DND-41 (cell line): ENCODE results near the gene CACNA1H.
"Not testable (repeated sequence)": the region's sequence is repeated elsewhere in the genome, so short reads cannot be mapped to it uniquely, and the experiment has no call there.

Source experiments
- ATAC-seq: fragments of 200-7000 bp; cut with Tn5 transposase; 3 replicates; pipeline ENCODE4 v1.9.1; 2021; ENCODE audit warnings: low read depth; ENCODE audit not compliant: insufficient read depth
- DNase-seq: peaks from one replicate; pipeline ENCODE4 v3.0.0-alpha.2; 2020
- H2AFZ ChIP-seq: 2 replicates; pipeline ENCODE4 v1.6.0; 2012; ENCODE audit warnings: low read depth, low read length
- H3K27ac ChIP-seq: 2 replicates; pipeline ENCODE4 v1.5.1; 2012; ENCODE audit warnings: low read length, inconsistent platforms
- H3K27me3 ChIP-seq: fragments of 200-600 bp; sonication (generic); 2 replicates; pipeline ENCODE4 v1.6.0; 2012; ENCODE audit warnings: low read length, mild to moderate bottlenecking, inconsistent platforms; ENCODE audit not compliant: insufficient read depth, poor library complexity
- H3K36me3 ChIP-seq: 2 replicates; pipeline ENCODE4 v1.5.1; 2012; ENCODE audit warnings: low read length, inconsistent platforms; ENCODE audit not compliant: insufficient read depth
- H3K4me1 ChIP-seq: 2 replicates; pipeline ENCODE4 v1.5.1; 2012; ENCODE audit warnings: mild to moderate bottlenecking, low read length; ENCODE audit not compliant: insufficient read depth
- H3K4me2 ChIP-seq: 2 replicates; pipeline ENCODE4 v1.6.0; 2012; ENCODE audit warnings: mild to moderate bottlenecking, moderate library complexity, low read length, inconsistent platforms; ENCODE audit not compliant: insufficient read depth
- H3K4me3 ChIP-seq, 2 experiments: fragments of 200-600 bp in 1 of 2; shearing (Covaris generic) in 1 of 2; 2 replicates each; pipeline ENCODE4 v1.5.1; 2012 to 2016; ENCODE audit warnings: inconsistent platforms in 2 of 2, low read length in 2 of 2, mild to moderate bottlenecking in 2 of 2, low read depth in 1 of 2, moderate library complexity in 1 of 2
- H3K79me2 ChIP-seq: 2 replicates; pipeline ENCODE4 v1.6.0; 2012; ENCODE audit warnings: low read length, inconsistent platforms; ENCODE audit not compliant: insufficient read depth
- H3K9ac ChIP-seq: 2 replicates; pipeline ENCODE4 v1.6.0; 2012; ENCODE audit warnings: low read depth, mild to moderate bottlenecking, inconsistent platforms, low read length, moderate library complexity
- H3K9me3 ChIP-seq: 2 replicates; pipeline ENCODE4 v1.5.1; 2012; ENCODE audit warnings: low read length, moderate library complexity, mild to moderate bottlenecking, inconsistent platforms; ENCODE audit not compliant: insufficient read depth, severe bottlenecking
- H4K20me1 ChIP-seq: 2 replicates; pipeline ENCODE4 v1.6.0; 2012; ENCODE audit warnings: low read length; ENCODE audit not compliant: insufficient read depth
- EZH2 ChIP-seq: IDR thresholded peaks from 3 replicates; pipeline ENCODE4 v1.6.1; 2012; ENCODE audit warnings: borderline replicate concordance, low read depth, mild to moderate bottlenecking, moderate library complexity, low read length, inconsistent platforms; ENCODE audit not compliant: severe bottlenecking
- TF ChIP-seq, protein P1 (sequence below): IDR thresholded peaks from 2 replicates; pipeline ENCODE4 v1.5.1; 2012; ENCODE audit warnings: borderline replicate concordance, low read length, moderate library complexity, mild to moderate bottlenecking; ENCODE audit not compliant: poor library complexity, severe bottlenecking; ENCODE audit errors: extremely low read depth

CACNA1H gene

DNA sequence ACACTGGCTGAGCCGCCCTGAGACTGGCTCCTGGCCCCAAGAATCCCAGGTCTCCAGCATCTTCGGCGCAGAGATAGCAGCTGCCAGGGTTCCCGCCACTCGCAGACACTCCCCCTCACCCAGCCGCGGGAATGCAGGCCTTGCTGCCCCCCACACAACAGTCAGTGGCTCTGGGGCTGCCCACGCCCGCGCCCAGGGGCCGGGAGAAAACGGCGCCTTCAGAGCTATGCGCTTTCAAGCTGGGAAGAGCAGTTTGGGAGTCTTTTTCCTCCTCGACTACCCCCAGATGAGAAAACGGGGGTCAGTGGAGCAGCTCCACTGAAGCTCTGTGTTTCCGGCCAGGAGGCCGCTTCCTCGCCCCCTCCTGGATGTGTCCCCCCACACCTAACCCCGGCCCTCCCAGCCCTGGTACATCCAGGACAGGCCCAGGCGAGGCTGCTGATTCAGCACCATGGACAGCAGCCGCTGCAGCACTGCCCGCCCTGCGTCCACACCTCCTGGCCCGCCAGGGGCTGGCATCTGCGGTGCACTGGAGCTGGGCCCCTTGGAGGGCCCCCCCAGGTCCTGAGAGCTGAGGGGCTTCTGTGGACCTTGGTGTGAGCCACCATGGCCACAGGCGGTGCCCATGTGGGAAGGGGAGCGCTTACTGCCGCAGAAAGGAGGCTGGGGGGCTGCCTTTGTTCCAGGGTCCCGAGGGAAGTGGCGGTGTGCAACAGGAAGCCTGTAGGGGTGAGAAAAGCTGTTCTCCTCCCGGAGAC, 35.7 kb downstream of the CACNA1H start:
- no peaks in the 10 kb centered on the region for H3K79me2 ChIP-seq
- H2AFZ ChIP-seq, result no peak overlapping the region
- H3K9me3 ChIP-seq, result no peaks in the 10 kb centered on the region
- H3K27me3 ChIP-seq, result no peaks in the 10 kb centered on the region
- H3K36me3 ChIP-seq, result no peaks in the 10 kb centered on the region
- H3K27ac ChIP-seq, result no peak overlapping the region
- TF ChIP-seq EZH2, result no peak
- TF ChIP-seq, protein P1, sequence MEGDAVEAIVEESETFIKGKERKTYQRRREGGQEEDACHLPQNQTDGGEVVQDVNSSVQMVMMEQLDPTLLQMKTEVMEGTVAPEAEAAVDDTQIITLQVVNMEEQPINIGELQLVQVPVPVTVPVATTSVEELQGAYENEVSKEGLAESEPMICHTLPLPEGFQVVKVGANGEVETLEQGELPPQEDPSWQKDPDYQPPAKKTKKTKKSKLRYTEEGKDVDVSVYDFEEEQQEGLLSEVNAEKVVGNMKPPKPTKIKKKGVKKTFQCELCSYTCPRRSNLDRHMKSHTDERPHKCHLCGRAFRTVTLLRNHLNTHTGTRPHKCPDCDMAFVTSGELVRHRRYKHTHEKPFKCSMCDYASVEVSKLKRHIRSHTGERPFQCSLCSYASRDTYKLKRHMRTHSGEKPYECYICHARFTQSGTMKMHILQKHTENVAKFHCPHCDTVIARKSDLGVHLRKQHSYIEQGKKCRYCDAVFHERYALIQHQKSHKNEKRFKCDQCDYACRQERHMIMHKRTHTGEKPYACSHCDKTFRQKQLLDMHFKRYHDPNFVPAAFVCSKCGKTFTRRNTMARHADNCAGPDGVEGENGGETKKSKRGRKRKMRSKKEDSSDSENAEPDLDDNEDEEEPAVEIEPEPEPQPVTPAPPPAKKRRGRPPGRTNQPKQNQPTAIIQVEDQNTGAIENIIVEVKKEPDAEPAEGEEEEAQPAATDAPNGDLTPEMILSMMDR, result no peak
- DNase-seq (peak; percentile 54), ATAC-seq (peak; percentile 91)
- H3K4me2 ChIP-seq, result no peak overlapping the region
- no peak overlapping the region for H3K9ac ChIP-seq
- peaks cover 5% of the 10 kb centered on the region for H4K20me1 ChIP-seq
- H3K4me3 ChIP-seq, result no peak overlapping the region
- H3K4me1 ChIP-seq, result no peaks in the 10 kb centered on the region

DNA sequence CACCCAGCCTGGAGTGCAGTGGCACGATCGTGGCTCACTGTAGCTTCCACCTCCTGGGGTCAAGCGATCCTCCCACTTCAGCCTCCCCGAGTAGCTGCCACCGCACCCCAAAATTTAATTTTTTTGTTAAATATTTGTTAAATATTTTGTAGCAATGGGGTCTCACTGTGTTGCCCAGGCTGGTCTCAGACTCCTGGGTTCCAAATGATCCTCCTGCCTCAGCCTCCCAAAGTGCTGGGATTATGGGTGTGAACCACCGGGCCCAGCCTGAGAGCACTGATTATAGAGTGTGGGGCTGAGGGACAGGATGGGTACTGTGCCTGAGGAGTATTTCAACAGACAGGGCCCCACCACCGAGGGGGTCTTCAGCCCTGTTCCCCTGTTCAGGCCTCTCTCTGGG, 36.5 kb downstream of the CACNA1H start:
- DNase-seq (no peak), ATAC-seq (no peak)
- Histone ChIP-seq H3K9ac (no peak overlapping the region), H4K20me1 (peaks cover 6% of the 10 kb centered on the region), H3K4me2 (no peak overlapping the region), H3K9me3 (no peaks in the 10 kb centered on the region), H3K4me3 (no peak overlapping the region), H2AFZ (no peak overlapping the region), H3K79me2 (no peaks in the 10 kb centered on the region), H3K27me3 (no peaks in the 10 kb centered on the region), H3K36me3 (no peaks in the 10 kb centered on the region), H3K4me1 (no peaks in the 10 kb centered on the region), H3K27ac (no peak overlapping the region)
- no peak for TF ChIP-seq EZH2
- TF ChIP-seq, protein P1, result no peak

DNA sequence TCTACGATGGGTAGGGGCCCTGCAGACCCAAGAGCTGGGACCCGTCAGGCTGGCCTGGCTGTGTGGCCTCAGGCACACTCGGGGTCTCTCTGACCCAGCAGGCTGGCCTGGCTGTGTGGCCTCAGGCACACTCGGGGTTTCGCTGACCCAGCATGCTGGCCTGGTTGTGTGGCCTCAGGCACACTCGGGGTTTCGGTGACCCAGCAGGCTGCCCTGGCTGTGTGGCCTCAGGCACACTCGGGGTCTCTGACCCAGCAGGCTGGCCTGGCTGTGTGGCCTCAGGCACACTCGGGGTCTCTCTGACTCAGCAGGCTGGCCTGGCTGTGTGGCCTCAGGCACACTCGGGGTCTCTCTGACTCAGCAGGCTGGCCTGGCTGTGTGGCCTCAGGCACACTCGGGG, 37.9 kb downstream of the CACNA1H start:
- not testable (repeated sequence) for H3K27me3 ChIP-seq, H3K9me3 ChIP-seq, H3K4me3 ChIP-seq, DNase-seq, H2AFZ ChIP-seq, H3K27ac ChIP-seq, H3K9ac ChIP-seq, H4K20me1 ChIP-seq, H3K79me2 ChIP-seq, H3K4me1 ChIP-seq, H3K36me3 ChIP-seq, ATAC-seq, H3K4me2 ChIP-seq

DNA sequence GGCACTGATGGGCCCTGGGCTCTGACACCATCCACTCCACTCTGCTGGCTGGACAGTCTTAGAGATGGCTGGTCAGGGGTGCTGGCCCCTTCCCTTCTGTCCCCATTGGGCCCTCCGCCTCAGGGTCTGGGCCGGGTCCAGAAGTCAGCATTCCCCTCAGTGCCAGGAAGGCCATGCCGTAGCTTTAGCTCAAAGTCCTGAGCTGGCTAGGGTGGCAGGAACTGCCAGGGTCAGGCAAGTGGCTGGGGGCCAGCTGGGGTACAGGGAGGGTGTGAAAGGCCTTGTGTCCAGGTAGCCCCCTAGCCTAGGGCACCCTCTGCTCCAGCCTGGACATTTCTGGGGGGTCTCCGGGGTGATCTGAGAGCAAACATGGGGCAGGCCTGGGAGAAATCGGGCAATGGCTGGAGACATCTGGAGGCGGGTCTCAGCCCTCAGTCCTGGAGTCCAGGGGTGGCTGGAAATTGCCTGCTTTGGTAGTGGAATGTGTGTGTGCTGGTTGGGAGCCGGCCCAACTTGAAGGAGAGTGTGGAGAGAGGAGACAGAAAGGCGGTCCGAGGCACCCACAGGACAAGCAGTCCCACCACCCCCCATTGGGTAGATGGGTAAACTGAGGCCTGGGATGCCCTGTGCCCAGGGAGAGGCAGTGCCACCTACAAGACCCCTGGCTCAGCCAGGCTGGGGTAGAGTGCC, 39.6 kb downstream of the CACNA1H start:
- Histone ChIP-seq H2AFZ (no peak overlapping the region), H3K4me1 (no peaks in the 10 kb centered on the region), H3K27me3 (no peaks in the 10 kb centered on the region), H3K4me2 (no peak overlapping the region), H3K36me3 (no peaks in the 10 kb centered on the region), H3K79me2 (no peaks in the 10 kb centered on the region), H3K27ac (no peak overlapping the region), H4K20me1 (peaks cover 7% of the 10 kb centered on the region), H3K9ac (no peak overlapping the region), H3K9me3 (no peaks in the 10 kb centered on the region), H3K4me3 (no peak overlapping the region)
- ATAC-seq (no peak), DNase-seq (no peak)
- TF ChIP-seq, protein P1, result no peak
- no peak for TF ChIP-seq EZH2
